Esophagus squamous epithelium (tissue), 5 donors: ENCODE results near the gene PELO. TPM values are rescaled to one million over a fixed set of nuclear protein-coding genes. Genes with fewer than 3 reads are reported as not detected.

Source experiments
- DNase-seq: peaks from one replicate; lab custom pipeline; 2025; lab: John Stamatoyannopoulos, UW
- H3K27ac ChIP-seq, 4 donors: fragments of 200-600 bp; sonication (generic); one replicate each; pipeline ENCODE4 v1.5.1; 2016 to 2019; ENCODE audit warnings: mild to moderate bottlenecking in 1 of 4
- H3K27me3 ChIP-seq, 4 donors: fragments of 200-600 bp; sonication (generic); 1 replicate in 3 of 4; 2 replicates in 1 of 4; pipeline versions ENCODE4 v1.5.1 to v1.6.0; 2017 to 2021; ENCODE audit warnings: antibody characterized with exemption in 1 of 4
- H3K36me3 ChIP-seq, 3 donors: fragments of 200-600 bp; sonication (generic); one replicate each; pipeline ENCODE4 v1.5.1; 2016 to 2019
- H3K4me1 ChIP-seq, 3 donors: fragments of 200-600 bp; sonication (generic); one replicate each; pipeline ENCODE4 v1.5.1; 2017 to 2019
- H3K4me3 ChIP-seq, 4 donors: fragments of 200-600 bp; sonication (generic); 1 replicate in 3 of 4; 2 replicates in 1 of 4; pipeline ENCODE4 v1.5.1; 2016 to 2019; ENCODE audit warnings: mild to moderate bottlenecking in 2 of 4, moderate library complexity in 1 of 4
- H3K9me3 ChIP-seq, 3 donors: fragments of 200-600 bp; sonication (generic); one replicate each; pipeline ENCODE4 v1.5.1; 2016 to 2019
- CTCF ChIP-seq, 6 experiments: fragments of 450-650 bp in 4 of 6; fragments of 200-600 bp in 2 of 6; sonication (generic) in 2 of 6; IDR thresholded peaks; one replicate each; pipeline ENCODE4 v1.5.1; 2016 to 2019; ENCODE audit warnings: antibody characterized with exemption in 6 of 6, mild to moderate bottlenecking in 4 of 6, moderate library complexity in 4 of 6
- POLR2A ChIP-seq, 4 donors: fragments of 450-650 bp; IDR thresholded peaks; one replicate each; pipeline ENCODE4 v1.6.1; 2017; ENCODE audit warnings: antibody characterized with exemption in 4 of 4, mild to moderate bottlenecking in 4 of 4, moderate library complexity in 3 of 4
- WGBS, 2 donors: methylation state at CpG; one replicate each; pipeline ENCODE4 v1.1.5; 2018; 5-methylcytosine and 5-hydroxymethylcytosine counted together
- intact Hi-C: fragments of 100-400 bp; cut with DNase I; formaldehyde crosslinking; loops from one replicate; pipeline ENCODE4 v1.15.0; 2022
- total RNA-seq, 4 donors: library from RNA; depleted of rRNA; stranded (reverse); fragments of >200 nt; gene quantifications; one replicate each; pipeline ENCODE4 v1.1.0, GENCODE V29; 2016
- donor health status: DM: yes; HTN: yes; CAD: no.

PELO gene
- total RNA-seq, 4 donors from 2014 or later: 10.4 to 25.6 (median 14.6) TPM

GRCh38 chr5:52784737-52785136 is 3.0 kb upstream of the PELO start:
- Histone ChIP-seq H3K27ac (no peak overlapping the region), H3K36me3 (no peaks in the 10 kb centered on the region), H3K4me3 (no peak overlapping the region), H3K27me3 (peaks cover 0 to 27% (median 0%) of the 10 kb centered on the region in 4 donors), H3K9me3 (no peaks in the 10 kb centered on the region), H3K4me1 (peaks cover 8 to 36% (median 10%) of the 10 kb centered on the region in 3 donors)
- TF ChIP-seq CTCF (IDR thresholded peaks at IDR 0.05) (no peak), POLR2A (IDR thresholded peaks at IDR 0.05) (no peak)
- 26 to 33% methylated on average over 6 of the region's 6 CpGs for WGBS, 2 donors
- DNase-seq: no peak
- intact Hi-C loops: loop anchor here (10.0 kb wide), 1 partner anchor 130 kb away; no protein-coding TSS in a partner anchor

GRCh38 chr5:52786391-52786790 is 1.3 kb upstream of the PELO start:
- Histone ChIP-seq H3K9me3 (no peaks in the 10 kb centered on the region), H3K4me1 (peaks cover 8 to 36% (median 10%) of the 10 kb centered on the region in 3 donors), H3K27ac (peak overlapping the region in 3 of 4 donors; percentile 86 to 96 (median 94)), H3K27me3 (peaks cover 0 to 23% (median 0%) of the 10 kb centered on the region in 4 donors), H3K36me3 (no peaks in the 10 kb centered on the region), H3K4me3 (no peak overlapping the region)
- DNase-seq: no peak
- no peak for TF ChIP-seq POLR2A (IDR thresholded peaks at IDR 0.05)
- TF ChIP-seq CTCF (IDR thresholded peaks at IDR 0.05): no peak
- intact Hi-C loops: loop anchor here (10.0 kb wide), 1 partner anchor 128 kb away; no protein-coding TSS in a partner anchor
- 29 to 37% methylated on average over 4 of the region's 4 CpGs for WGBS, 2 donors

GRCh38 chr5:52786949-52787599 is 642 bp upstream of the PELO start:
- no peak for DNase-seq
- no peaks in the 10 kb centered on the region for H3K36me3 ChIP-seq
- 0 to 4% methylated on average over 11 of the region's 11 CpGs for WGBS, 2 donors
- peak overlapping the region; percentile 79 to 96 (median 90) for H3K27ac ChIP-seq
- H3K4me3 ChIP-seq: peak overlapping the region; percentile 44 to 81 (median 64)
- TF ChIP-seq POLR2A (IDR thresholded peaks at IDR 0.05) (no peak), CTCF (IDR thresholded peaks at IDR 0.05) (peak in 3 of 6 experiments; percentile 38 to 43 (median 42))
- H3K4me1 ChIP-seq: peaks cover 8 to 36% (median 10%) of the 10 kb centered on the region in 3 donors
- H3K27me3 ChIP-seq: peaks cover 0 to 23% (median 0%) of the 10 kb centered on the region in 4 donors
- intact Hi-C loops: loop anchor here (10.0 kb wide), 1 partner anchor 128 kb away; no protein-coding TSS in a partner anchor
- no peaks in the 10 kb centered on the region for H3K9me3 ChIP-seq

GRCh38 chr5:52788505-52788821 is 747 bp downstream of the PELO start:
- no peak for DNase-seq
- peak overlapping the region; percentile 79 to 96 (median 90) for H3K27ac ChIP-seq
- H3K4me3 ChIP-seq: peak overlapping the region; percentile 44 to 81 (median 64)
- H3K9me3 ChIP-seq: no peaks in the 10 kb centered on the region
- no peak for TF ChIP-seq POLR2A (IDR thresholded peaks at IDR 0.05)
- no peak for TF ChIP-seq CTCF (IDR thresholded peaks at IDR 0.05)
- H3K4me1 ChIP-seq: peaks cover 8 to 40% (median 10%) of the 10 kb centered on the region in 3 donors
- no peaks in the 10 kb centered on the region for H3K36me3 ChIP-seq
- 8 to 10% methylated on average over 6 of the region's 7 CpGs for WGBS, 2 donors
- peaks cover 0 to 23% (median 0%) of the 10 kb centered on the region in 4 donors for H3K27me3 ChIP-seq
- intact Hi-C loops: loop anchor here (10.0 kb wide), 1 partner anchor 126 kb away; no protein-coding TSS in a partner anchor

GRCh38 chr5:52789378-52789777 is 1.7 kb downstream of the PELO start:
- Histone ChIP-seq H3K36me3 (no peaks in the 10 kb centered on the region), H3K4me1 (peaks cover 5 to 35% (median 8%) of the 10 kb centered on the region in 3 donors), H3K4me3 (peak overlapping the region; percentile 44 to 81 (median 64)), H3K9me3 (no peaks in the 10 kb centered on the region), H3K27ac (peak overlapping the region; percentile 9 to 96 (median 90)), H3K27me3 (peaks cover 0 to 23% (median 0%) of the 10 kb centered on the region in 4 donors)
- WGBS, 2 donors: 59 to 79% methylated on average over 1 of the region's 1 CpG
- no peak for DNase-seq
- intact Hi-C loops: loop anchor here (10.0 kb wide), 1 partner anchor 125 kb away; no protein-coding TSS in a partner anchor
- TF ChIP-seq POLR2A (IDR thresholded peaks at IDR 0.05) (no peak), CTCF (IDR thresholded peaks at IDR 0.05) (no peak)
